NCI-H226 (cell line): ENCODE data around the gene ZCCHC10.
"Not testable (repeated sequence)": the region's sequence is repeated elsewhere in the genome, so short reads cannot be mapped to it uniquely, and the experiment has no call there.

Experiments
- DNase-seq: peaks from one replicate; pipeline ENCODE4 v3.0.0-alpha.2; 2015

Gene ZCCHC10

GRCh38 chr5:133041157-133041784 is 14.9 kb upstream of the ZCCHC10 start:
- no peak for DNase-seq

- DNase-seq: not testable (repeated sequence)
Observed at GRCh38 chr5:133036677-133037076, 10.3 kb upstream of the ZCCHC10 start.

GRCh38 chr5:133035224-133035623 is 8.9 kb upstream of the ZCCHC10 start:
- no peak for DNase-seq

DNA sequence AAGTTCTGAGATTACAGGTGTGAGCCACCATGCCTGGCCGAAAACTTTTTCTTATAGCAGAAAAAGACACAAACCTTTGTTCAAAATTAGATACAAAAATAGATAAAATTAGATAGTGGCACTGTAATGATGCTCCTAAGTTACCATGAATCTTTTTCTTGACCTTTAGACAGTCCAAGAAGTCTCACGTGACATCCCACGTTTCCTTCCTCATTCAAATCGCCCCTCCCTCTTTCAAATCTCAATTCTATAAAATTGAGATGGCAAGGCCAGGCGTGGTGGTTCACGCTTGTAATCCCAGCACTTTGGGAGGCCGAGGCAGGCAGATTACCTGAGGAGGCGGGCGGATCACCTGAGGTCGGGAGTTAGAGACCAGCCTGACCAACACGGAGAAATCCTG is 7.7 kb upstream of the ZCCHC10 start:
- no peak for DNase-seq

DNA sequence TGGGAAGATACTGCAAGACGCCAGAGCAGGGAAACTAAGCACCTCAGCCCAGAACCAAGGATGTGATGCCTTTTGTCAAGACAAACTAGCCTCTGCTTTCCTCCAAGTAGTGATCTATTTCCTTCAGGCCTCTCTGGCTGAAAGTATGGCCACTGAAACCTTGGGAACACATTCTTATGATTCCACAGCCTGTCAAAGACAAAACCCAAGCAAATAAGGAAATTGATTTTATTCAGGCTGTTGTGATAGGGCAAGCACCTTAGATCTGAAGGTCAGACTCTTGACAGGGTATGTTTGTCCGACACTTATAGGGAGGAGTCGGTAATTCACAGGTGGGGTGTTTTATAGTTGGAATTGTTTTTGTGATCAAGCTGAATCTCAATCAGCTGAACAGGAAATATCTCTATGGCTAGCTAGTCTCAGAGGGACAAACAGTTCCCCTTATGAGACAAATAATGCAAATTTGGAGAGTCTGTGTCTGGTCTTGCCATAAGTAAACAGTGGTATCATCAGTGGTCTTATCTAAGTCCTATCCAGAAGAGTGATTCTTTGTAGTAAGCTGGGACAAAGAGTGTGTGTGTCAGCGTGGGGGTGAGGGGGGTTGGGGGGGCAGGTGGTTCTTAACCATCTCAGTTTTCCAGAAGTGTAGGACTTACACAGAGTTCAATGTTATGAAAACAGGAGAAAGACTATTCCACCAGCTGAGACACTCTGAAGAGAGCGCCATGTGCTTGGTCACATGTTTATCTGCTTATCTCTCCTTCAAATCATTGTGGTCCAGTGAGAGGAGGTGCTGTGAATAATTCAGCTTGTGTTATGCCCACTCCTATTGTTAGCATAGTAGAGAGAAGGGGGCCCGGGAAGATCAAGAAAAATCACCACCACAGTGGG is 6.7 kb upstream of the ZCCHC10 start:
- DNase-seq: no peak

DNA sequence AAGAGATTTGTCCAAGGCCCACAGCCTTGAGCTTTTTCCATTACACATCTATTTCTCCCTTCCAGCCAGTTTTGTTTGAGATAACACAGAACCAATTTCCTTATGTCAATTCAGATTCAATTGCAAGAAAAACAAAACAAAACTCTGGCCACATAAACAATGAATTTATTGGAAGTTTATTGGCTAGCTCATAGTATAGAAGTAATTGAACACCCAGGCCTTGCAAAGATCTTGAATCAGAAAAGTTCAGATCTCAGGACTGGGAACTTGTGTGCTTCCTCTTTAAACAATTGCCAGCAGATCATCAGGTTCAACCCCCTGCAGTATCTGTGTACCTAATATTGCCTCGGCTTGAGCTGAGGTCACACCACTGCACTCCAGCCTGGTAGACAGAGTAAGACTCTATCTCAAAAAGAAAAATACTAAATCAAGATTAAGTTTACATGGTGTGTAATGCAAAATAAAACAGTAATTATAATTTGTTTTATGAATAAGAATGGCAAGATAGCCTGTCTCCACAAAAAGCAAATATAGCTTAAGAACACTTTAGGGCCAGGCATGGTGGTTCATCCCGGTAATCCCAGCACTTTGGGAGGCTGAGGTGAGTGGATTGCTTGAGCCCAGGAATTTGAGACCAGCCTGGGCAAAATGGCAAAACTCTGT is 4.1 kb upstream of the ZCCHC10 start:
- no peak for DNase-seq

DNA sequence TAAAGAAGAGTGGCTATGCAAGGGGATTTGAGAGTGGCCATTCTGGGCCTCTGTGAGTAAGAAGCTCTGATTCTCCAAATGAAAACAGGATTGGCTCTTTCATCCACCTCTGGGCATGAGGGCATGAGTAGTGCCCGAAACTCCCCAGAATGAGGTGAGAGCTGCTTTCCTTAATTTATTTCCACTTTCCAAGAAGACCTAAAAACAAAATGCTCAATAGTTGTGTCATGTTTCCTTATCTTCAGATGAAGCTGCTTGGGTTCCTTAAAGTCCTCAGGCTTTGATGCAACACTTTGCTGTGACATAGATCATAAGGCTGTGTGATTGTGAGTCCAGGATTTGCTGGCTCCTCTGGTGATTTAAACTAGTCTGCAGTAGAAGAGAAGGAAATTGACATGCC is 3.1 kb upstream of the ZCCHC10 start:
- no peak for DNase-seq

DNA sequence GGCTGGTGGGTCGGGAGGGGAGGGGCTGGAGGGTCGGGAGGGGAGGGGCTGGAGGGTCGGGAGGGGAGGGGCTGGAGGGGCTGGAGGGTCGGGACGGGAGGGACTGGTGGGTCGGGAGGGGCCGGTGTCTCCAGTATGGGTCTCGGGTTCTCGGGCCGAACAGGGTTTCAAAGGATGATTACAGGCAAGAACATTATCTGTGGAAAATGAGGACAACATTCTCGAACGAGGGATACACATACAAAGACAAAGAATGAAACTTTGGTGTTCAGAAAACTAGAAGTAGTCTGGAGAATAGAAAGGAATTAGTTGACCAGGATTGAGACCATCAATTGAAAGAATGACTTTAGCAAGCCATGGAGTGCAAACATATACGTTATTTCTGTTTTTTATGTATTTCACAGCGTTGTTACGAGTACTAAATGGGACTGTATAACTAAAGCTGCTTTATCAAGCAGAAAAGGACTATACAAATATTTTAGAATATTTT is 360 bp upstream of the ZCCHC10 start:
- no peak for DNase-seq

- DNase-seq: not testable (repeated sequence)
Observed at GRCh38 chr5:133019471-133019870, 6.9 kb downstream of the ZCCHC10 start.

GRCh38 chr5:133017964-133018363 is 8.4 kb downstream of the ZCCHC10 start:
- DNase-seq: no peak

GRCh38 chr5:133015466-133015865 is 10.9 kb downstream of the ZCCHC10 start:
- no peak for DNase-seq

- not testable (repeated sequence) for DNase-seq
Observed at GRCh38 chr5:133008455-133008854, 17.9 kb downstream of the ZCCHC10 start.

DNA sequence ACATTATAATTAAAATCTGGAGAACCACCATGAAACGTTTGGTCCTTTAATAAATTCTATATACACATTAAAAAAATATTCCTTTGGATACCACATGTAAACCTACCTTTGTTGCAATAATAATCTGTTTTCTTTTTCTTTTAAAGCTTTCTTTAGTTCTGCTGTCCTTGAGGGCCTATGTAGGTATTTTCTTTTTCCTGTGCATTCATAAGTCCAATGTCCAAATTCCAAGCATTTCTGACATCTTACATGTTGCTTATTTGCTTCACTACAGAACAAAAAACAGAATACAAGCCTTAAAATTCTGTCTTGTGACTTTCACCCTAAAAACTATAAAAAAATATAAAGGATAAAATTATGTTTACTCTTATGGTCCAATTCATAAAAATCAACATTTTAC is 19.7 kb downstream of the ZCCHC10 start:
- no peak for DNase-seq

- no peak for DNase-seq
Observed at GRCh38 chr5:132999246-132999645, 27.1 kb downstream of the ZCCHC10 start.

DNA sequence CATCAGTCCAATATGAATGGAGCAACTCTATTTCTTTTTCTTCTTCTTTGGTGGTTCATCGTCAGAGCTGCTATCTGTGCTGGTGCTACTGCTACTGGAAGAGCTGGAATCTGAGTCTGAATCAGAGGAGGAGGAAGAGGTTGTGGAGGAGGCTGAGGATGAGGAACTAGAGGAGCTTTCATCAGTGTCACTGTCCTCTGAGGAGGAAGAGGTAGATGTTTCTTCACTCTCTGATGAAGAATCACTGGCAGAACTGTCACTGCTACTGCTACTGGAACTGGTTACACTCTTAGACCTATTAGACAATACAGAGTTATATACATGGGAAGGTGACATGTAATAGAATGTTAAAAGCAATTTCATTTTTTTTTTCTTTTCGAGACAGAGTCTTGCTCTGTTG is 27.8 kb downstream of the ZCCHC10 start:
- no peak for DNase-seq

- DNase-seq: no peak
Observed at GRCh38 chr5:132996307-132996706, 30.0 kb downstream of the ZCCHC10 start.

GRCh38 chr5:132987531-132988408 is 38.6 kb downstream of the ZCCHC10 start:
- no peak for DNase-seq

GRCh38 chr5:132982971-132983370 is 43.4 kb downstream of the ZCCHC10 start:
- not testable (repeated sequence) for DNase-seq

- no peak for DNase-seq
Observed at GRCh38 chr5:132981288-132981687, 45.1 kb downstream of the ZCCHC10 start.

DNA sequence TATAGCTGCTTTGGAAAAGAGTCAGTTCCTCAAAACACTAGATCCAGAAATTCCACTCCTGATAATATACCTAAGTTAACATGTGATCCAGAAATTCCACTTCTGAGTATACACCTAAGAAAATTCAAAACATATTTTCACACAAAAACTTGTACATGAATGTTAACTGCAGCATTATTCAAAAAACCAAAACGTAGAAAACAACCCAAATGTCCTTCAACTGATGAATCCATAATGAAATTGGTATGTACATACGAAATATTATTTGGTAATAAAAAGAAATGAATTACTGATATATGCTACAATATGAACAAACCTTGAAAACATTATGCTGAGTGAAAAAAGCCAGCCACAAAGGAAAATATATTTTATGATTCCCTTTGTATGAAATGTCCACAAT is 46.4 kb downstream of the ZCCHC10 start:
- no peak for DNase-seq

- peak; percentile 61 for DNase-seq
Observed at GRCh38 chr5:132979367-132979940, 46.9 kb downstream of the ZCCHC10 start.

- no peak for DNase-seq
Observed at GRCh38 chr5:132976852-132977251, 49.5 kb downstream of the ZCCHC10 start.
